Suprapubic skin (tissue), 4 donors: ENCODE results near the gene APAF1. TPM values are rescaled to one million over a fixed set of nuclear protein-coding genes. Genes with fewer than 3 reads are reported as not detected.

Experiments used
- DNase-seq, 2 donors: peaks; one replicate each; pipeline ENCODE4 v3.0.0-alpha.2; 2019; ENCODE audit warnings: low spot score in 2 of 2
- H3K27ac ChIP-seq: fragments of 200-600 bp; sonication (generic); one replicate; pipeline ENCODE4 v1.5.1; 2019
- H3K27me3 ChIP-seq: fragments of 200-600 bp; sonication (generic); one replicate; pipeline ENCODE4 v1.5.1; 2019
- H3K36me3 ChIP-seq: fragments of 200-600 bp; sonication (generic); one replicate; pipeline ENCODE4 v1.5.1; 2019
- H3K4me1 ChIP-seq: fragments of 200-600 bp; sonication (generic); one replicate; pipeline ENCODE4 v1.5.1; 2019
- H3K4me3 ChIP-seq: fragments of 200-600 bp; sonication (generic); one replicate; pipeline ENCODE4 v1.5.1; 2019; ENCODE audit warnings: mild to moderate bottlenecking
- H3K9me3 ChIP-seq: fragments of 200-600 bp; sonication (generic); one replicate; pipeline ENCODE4 v1.5.1; 2019
- EP300 ChIP-seq: sonication (generic); formaldehyde crosslinking; IDR thresholded peaks from one replicate; pipeline ENCODE4 v1.6.1; 2017; ENCODE audit warnings: antibody characterized with exemption
- POLR2A ChIP-seq, 2 donors: fragments of 450-650 bp; IDR thresholded peaks; one replicate each; pipeline ENCODE4 v1.6.1; 2017; ENCODE audit warnings: antibody characterized with exemption in 2 of 2, mild to moderate bottlenecking in 2 of 2, moderate library complexity in 2 of 2
- POLR2AphosphoS5 ChIP-seq, 3 donors: sonication (generic); formaldehyde crosslinking; IDR thresholded peaks; one replicate each; pipeline ENCODE4 v1.6.1; 2017; ENCODE audit warnings: antibody characterized with exemption in 3 of 3
- WGBS: methylation state at CpG from one replicate; pipeline ENCODE4 v1.1.5; 2018; 5-methylcytosine and 5-hydroxymethylcytosine counted together
- total RNA-seq, 4 donors: library from RNA; depleted of rRNA; stranded (reverse); fragments of >200 nt; gene quantifications; one replicate each; pipeline ENCODE4 v1.1.0, GENCODE V29; 2016
- TF ChIP-seq, protein P1 (sequence below), 2 donors: fragments of 200-600 bp in 1 of 2; fragments of 450-650 bp in 1 of 2; sonication (generic) in 1 of 2; IDR thresholded peaks; one replicate each; pipeline ENCODE4 v1.5.1; 2016 to 2019; ENCODE audit warnings: antibody characterized with exemption in 2 of 2, mild to moderate bottlenecking in 1 of 2, moderate library complexity in 1 of 2

APAF1 gene
- total RNA-seq, 4 donors from 2014 or later, result 6.2 to 19.7 (median 11.5) TPM

DNA sequence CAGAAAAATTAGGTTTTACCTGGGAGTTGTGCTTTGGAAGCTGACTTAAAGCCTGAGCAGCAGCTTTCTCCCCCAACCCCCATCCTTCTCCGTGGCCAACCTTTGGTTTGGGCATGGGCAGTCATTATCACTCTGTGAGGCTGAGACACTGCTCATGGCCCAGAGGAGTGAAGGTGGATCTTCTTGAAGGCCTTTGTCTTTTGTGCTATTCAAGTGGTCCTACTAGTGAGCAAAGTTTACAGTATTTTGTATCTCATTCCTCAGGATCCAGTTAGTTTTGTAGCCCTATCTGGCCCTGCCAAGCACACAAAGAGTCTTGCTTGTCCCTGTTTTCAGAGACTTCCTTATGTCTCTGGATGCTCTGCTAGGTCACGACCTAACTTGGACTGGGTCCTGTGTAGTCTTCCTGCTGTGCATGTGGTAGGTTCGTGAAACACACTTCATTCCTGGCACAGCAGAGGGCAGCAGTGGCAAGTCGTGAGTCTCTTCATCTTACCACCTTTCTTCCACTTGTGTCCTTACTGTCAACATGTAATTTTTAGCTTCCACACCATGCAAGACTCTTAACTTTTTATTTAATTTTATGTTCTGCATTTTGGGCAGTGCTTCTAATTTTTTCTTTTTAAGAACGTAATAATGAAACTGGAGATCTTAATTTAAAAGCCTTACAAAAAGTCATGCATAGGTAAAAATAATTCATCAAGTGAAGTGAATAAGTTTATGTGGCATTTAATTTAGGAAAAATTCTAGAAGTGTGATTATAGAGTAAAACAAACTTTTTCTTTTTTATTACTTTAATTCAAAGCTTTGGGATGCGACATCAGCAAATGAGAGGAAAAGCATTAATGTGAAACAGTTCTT lies 53.7 kb downstream of the APAF1 start:
- H3K4me3 ChIP-seq, result no peak overlapping the region
- DNase-seq, result no peak
- H3K9me3 ChIP-seq, result no peaks in the 10 kb centered on the region
- no peaks in the 10 kb centered on the region for H3K4me1 ChIP-seq
- H3K27ac ChIP-seq, result no peak overlapping the region
- H3K36me3 ChIP-seq, result peaks cover 26% of the 10 kb centered on the region
- WGBS, result 42% methylated on average over 6 of the region's 6 CpGs
- no peaks in the 10 kb centered on the region for H3K27me3 ChIP-seq
- TF ChIP-seq POLR2AphosphoS5 (IDR thresholded peaks at IDR 0.05), result no peak
- TF ChIP-seq, protein P1, sequence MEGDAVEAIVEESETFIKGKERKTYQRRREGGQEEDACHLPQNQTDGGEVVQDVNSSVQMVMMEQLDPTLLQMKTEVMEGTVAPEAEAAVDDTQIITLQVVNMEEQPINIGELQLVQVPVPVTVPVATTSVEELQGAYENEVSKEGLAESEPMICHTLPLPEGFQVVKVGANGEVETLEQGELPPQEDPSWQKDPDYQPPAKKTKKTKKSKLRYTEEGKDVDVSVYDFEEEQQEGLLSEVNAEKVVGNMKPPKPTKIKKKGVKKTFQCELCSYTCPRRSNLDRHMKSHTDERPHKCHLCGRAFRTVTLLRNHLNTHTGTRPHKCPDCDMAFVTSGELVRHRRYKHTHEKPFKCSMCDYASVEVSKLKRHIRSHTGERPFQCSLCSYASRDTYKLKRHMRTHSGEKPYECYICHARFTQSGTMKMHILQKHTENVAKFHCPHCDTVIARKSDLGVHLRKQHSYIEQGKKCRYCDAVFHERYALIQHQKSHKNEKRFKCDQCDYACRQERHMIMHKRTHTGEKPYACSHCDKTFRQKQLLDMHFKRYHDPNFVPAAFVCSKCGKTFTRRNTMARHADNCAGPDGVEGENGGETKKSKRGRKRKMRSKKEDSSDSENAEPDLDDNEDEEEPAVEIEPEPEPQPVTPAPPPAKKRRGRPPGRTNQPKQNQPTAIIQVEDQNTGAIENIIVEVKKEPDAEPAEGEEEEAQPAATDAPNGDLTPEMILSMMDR (IDR thresholded peaks at IDR 0.05), result peak in 1 of 2 donors; percentile 53

- DNase-seq, result no peak
- H3K27ac ChIP-seq, result no peak overlapping the region
- no peaks in the 10 kb centered on the region for H3K4me1 ChIP-seq
- TF ChIP-seq EP300, result no peak
- TF ChIP-seq, protein P1 (IDR thresholded peaks at IDR 0.05), result no peak
- no peak for TF ChIP-seq POLR2AphosphoS5 (IDR thresholded peaks at IDR 0.05)
- TF ChIP-seq POLR2A (IDR thresholded peaks at IDR 0.05), result no peak
- WGBS, result 65% methylated on average over 3 of the region's 3 CpGs
- H3K36me3 ChIP-seq, result peaks cover 26% of the 10 kb centered on the region
- no peaks in the 10 kb centered on the region for H3K9me3 ChIP-seq
- no peak overlapping the region for H3K4me3 ChIP-seq
- H3K27me3 ChIP-seq, result no peaks in the 10 kb centered on the region
Observed at GRCh38 chr12:98699586-98699985, 54.5 kb downstream of the APAF1 start.

- no peaks in the 10 kb centered on the region for H3K4me1 ChIP-seq
- no peak overlapping the region for H3K27ac ChIP-seq
- TF ChIP-seq POLR2AphosphoS5 (IDR thresholded peaks at IDR 0.05), result no peak
- TF ChIP-seq POLR2A (IDR thresholded peaks at IDR 0.05), result no peak
- no peak for TF ChIP-seq EP300
- TF ChIP-seq, protein P1 (IDR thresholded peaks at IDR 0.05), result no peak
- H3K27me3 ChIP-seq, result no peaks in the 10 kb centered on the region
- no peaks in the 10 kb centered on the region for H3K9me3 ChIP-seq
- DNase-seq, result no peak
- peaks cover 20% of the 10 kb centered on the region for H3K36me3 ChIP-seq
- 59% methylated on average over 1 of the region's 1 CpG for WGBS
- no peak overlapping the region for H3K4me3 ChIP-seq
Observed at GRCh38 chr12:98701166-98701565, 56.1 kb downstream of the APAF1 start.

DNA sequence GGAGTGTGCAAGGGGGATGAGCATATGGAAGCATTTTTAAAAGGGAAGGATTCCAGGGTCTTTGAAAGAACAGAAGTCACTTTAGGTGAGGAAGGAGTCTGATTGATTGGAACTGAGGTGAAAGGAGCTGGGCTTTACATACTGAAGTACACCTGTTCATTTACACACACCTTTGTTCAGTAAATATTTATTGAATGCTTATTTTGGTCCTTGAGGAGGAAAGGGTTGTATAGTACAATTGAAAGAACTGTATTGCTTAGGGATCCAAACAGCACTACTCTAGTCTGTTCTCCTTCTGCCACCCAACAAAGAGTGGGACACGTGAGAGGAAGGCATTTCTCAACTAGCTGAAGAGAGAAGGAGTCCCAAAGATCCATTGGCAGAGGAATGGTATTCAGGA lies 63.9 kb downstream of the APAF1 start:
- Histone ChIP-seq H3K4me3 (no peak overlapping the region), H3K4me1 (no peaks in the 10 kb centered on the region), H3K27ac (no peak overlapping the region), H3K36me3 (peaks cover 48% of the 10 kb centered on the region), H3K9me3 (no peaks in the 10 kb centered on the region), H3K27me3 (no peaks in the 10 kb centered on the region)
- no peak for DNase-seq
- 92% methylated on average over 1 of the region's 1 CpG for whole genome bisulfite sequencing
- no peak for TF ChIP-seq POLR2A (IDR thresholded peaks at IDR 0.05)
- no peak for TF ChIP-seq EP300
- no peak for TF ChIP-seq POLR2AphosphoS5 (IDR thresholded peaks at IDR 0.05)
- TF ChIP-seq, protein P1 (IDR thresholded peaks at IDR 0.05), result no peak

GRCh38 chr12:98714426-98714825 lies 69.3 kb downstream of the APAF1 start:
- no peak for TF ChIP-seq POLR2AphosphoS5 (IDR thresholded peaks at IDR 0.05)
- TF ChIP-seq, protein P1 (IDR thresholded peaks at IDR 0.05), result no peak
- TF ChIP-seq EP300, result no peak
- no peak for TF ChIP-seq POLR2A (IDR thresholded peaks at IDR 0.05)
- Histone ChIP-seq H3K9me3 (no peaks in the 10 kb centered on the region), H3K27ac (no peak overlapping the region), H3K4me3 (no peak overlapping the region), H3K36me3 (peaks cover 57% of the 10 kb centered on the region), H3K4me1 (no peaks in the 10 kb centered on the region), H3K27me3 (no peaks in the 10 kb centered on the region)
- WGBS, result 68% methylated on average over 4 of the region's 4 CpGs
- DNase-seq, result no peak
